OCI-LY7 (cell line): ENCODE data around the gene CCNB1. TPM values are rescaled to one million over a fixed set of nuclear protein-coding genes. Genes with fewer than 3 reads are reported as not detected.

ENCODE experiments used
- BruUV-seq: library from RNA; stranded (reverse); fragments of 400-500 nt; replicated peaks from 2 replicates; lab custom pipeline; 2021; lab: Mats Ljungman, UMichigan
- CTCF ChIA-PET: fragments of 300-600 bp; sonication (Branson Sonifier 250); formaldehyde crosslinking; loops from one replicate; lab custom pipeline; 2022; ENCODE audit warnings: antibody characterized with exemption; ENCODE audit not compliant: unreplicated experiment; lab: Charles Lee
- POLR2A ChIA-PET: fragments of 300-600 bp; sonication (Branson Sonifier 250); formaldehyde crosslinking; loops from one replicate; lab custom pipeline; 2022; ENCODE audit warnings: antibody characterized with exemption; lab: Charles Lee
- DNase-seq: peaks from one replicate; pipeline ENCODE4 v3.0.0-alpha.2; 2015; ENCODE audit warnings: low spot score
- H2AFZ ChIP-seq: fragments of 200-600 bp; sonication (generic), shearing (Covaris generic); 2 replicates; pipeline ENCODE4 v1.6.1; 2014; ENCODE audit warnings: mild to moderate bottlenecking, antibody characterized with exemption, low read length, moderate library complexity
- H3K27ac ChIP-seq: fragments of 200-600 bp; sonication (generic); 2 replicates; pipeline ENCODE4 v1.5.1; 2014; ENCODE audit warnings: mixed run types, low read depth, mild to moderate bottlenecking, moderate library complexity, low read length, inconsistent platforms; ENCODE audit not compliant: poor library complexity, severe bottlenecking
- H3K36me3 ChIP-seq: fragments of 200-600 bp; sonication (generic); 2 replicates; pipeline ENCODE4 v1.6.1; 2014; ENCODE audit warnings: mild to moderate bottlenecking, antibody characterized with exemption, low read length, moderate library complexity, mixed read lengths; ENCODE audit not compliant: insufficient read depth
- H3K4me1 ChIP-seq: fragments of 200-600 bp; sonication (generic); 2 replicates; pipeline ENCODE4 v1.5.1; 2014; ENCODE audit warnings: mild to moderate bottlenecking, low read length; ENCODE audit not compliant: insufficient read depth, poor library complexity, severe bottlenecking
- H3K4me2 ChIP-seq: fragments of 200-600 bp; sonication (generic); 2 replicates; pipeline ENCODE4 v1.6.1; 2014; ENCODE audit warnings: mild to moderate bottlenecking, low read length
- H3K4me3 ChIP-seq: fragments of 200-600 bp; sonication (generic); 2 replicates; pipeline ENCODE4 v1.5.1; 2014; ENCODE audit warnings: mild to moderate bottlenecking, low read depth, low read length; ENCODE audit not compliant: poor library complexity, severe bottlenecking
- H3K79me2 ChIP-seq: fragments of 200-600 bp; sonication (generic); 2 replicates; pipeline ENCODE4 v1.6.1; 2016; ENCODE audit warnings: low read depth, mild to moderate bottlenecking, low read length, moderate library complexity, mixed read lengths; ENCODE audit not compliant: insufficient read depth
- H3K9me2 ChIP-seq: fragments of 200-600 bp; sonication (generic); 2 replicates; pipeline ENCODE4 v1.6.1; 2016; ENCODE audit warnings: mild to moderate bottlenecking, low read length, mixed read lengths; ENCODE audit not compliant: insufficient read depth
- H3K9me3 ChIP-seq: fragments of 200-600 bp; sonication (generic); 2 replicates; pipeline ENCODE4 v1.6.1; 2014; ENCODE audit warnings: mild to moderate bottlenecking, mixed run types, low read length, mixed read lengths
- H4K20me1 ChIP-seq: fragments of 200-600 bp; sonication (generic); 2 replicates; pipeline ENCODE4 v1.6.1; 2014; ENCODE audit warnings: mild to moderate bottlenecking, antibody characterized with exemption, low read length, moderate library complexity, mixed read lengths; ENCODE audit not compliant: insufficient read depth
- EZH2phosphoT487 ChIP-seq: fragments of 200-600 bp; sonication (generic); IDR thresholded peaks from 2 replicates; pipeline ENCODE4 v1.6.1; 2018; ENCODE audit warnings: low read depth, borderline replicate concordance, mild to moderate bottlenecking, mixed run types, antibody characterized with exemption, low read length, moderate library complexity, mixed read lengths
- intact Hi-C: fragments of 100-400 bp; cut with micrococcal nuclease; formaldehyde crosslinking; loops from one replicate; pipeline ENCODE4 v1.10.0; 2022; ENCODE audit not compliant: unreplicated experiment
- total RNA-seq, 2 experiments: library from RNA; depleted of rRNA in 1 of 2; stranded (reverse); fragments of >200 nt in 1 of 2; shearing (Covaris generic) in 1 of 2; gene quantifications; 2 replicates each; pipeline ENCODE4 v1.2.3, GENCODE V29; 2014 to 2022
- TF ChIP-seq, protein P1 (sequence below): fragments of 200-600 bp; sonication (generic); conservative IDR thresholded peaks from 2 replicates; pipeline ENCODE4 v1.5.1; 2014; ENCODE audit warnings: mild to moderate bottlenecking, antibody characterized with exemption, low read length, moderate library complexity, mixed read lengths

Gene CCNB1
- total RNA-seq, 2 experiments from 2014 or later, result 206 to 274 TPM

DNA sequence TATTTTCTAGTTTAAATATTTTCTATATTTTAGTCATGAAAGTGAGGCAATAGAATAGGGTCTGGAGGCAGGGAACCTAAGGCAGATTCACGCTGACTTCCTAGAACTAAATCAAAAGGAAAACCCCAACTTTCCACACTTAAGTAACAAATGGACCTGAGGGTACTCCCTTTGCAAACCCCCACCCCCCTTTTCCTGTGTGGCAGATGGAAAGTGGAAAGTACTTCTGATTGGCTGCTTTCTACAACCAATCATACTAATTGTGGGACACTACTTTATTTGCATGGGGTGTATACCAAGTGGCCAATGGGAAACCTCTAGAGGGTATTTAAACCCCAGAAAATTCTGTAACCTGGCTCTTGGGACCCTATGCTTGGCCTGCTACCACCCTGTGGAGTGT lies 17.7 kb downstream of the CCNB1 start:
- DNase-seq, result no peak
- no peaks in the 10 kb centered on the region for H4K20me1 ChIP-seq
- H3K4me2 ChIP-seq, result no peak overlapping the region
- no peaks in the 10 kb centered on the region for H3K79me2 ChIP-seq
- intact Hi-C loops, result no loop called here
- no peak for TF ChIP-seq EZH2phosphoT487
- TF ChIP-seq, protein P1, sequence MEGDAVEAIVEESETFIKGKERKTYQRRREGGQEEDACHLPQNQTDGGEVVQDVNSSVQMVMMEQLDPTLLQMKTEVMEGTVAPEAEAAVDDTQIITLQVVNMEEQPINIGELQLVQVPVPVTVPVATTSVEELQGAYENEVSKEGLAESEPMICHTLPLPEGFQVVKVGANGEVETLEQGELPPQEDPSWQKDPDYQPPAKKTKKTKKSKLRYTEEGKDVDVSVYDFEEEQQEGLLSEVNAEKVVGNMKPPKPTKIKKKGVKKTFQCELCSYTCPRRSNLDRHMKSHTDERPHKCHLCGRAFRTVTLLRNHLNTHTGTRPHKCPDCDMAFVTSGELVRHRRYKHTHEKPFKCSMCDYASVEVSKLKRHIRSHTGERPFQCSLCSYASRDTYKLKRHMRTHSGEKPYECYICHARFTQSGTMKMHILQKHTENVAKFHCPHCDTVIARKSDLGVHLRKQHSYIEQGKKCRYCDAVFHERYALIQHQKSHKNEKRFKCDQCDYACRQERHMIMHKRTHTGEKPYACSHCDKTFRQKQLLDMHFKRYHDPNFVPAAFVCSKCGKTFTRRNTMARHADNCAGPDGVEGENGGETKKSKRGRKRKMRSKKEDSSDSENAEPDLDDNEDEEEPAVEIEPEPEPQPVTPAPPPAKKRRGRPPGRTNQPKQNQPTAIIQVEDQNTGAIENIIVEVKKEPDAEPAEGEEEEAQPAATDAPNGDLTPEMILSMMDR, result no peak
- ChIA-PET POLR2A (interaction anchor here (0.7 to 1.5 kb wide), 2 partner anchors 15 to 932 kb away, joined by 3 to 4 read pairs; no protein-coding TSS in a partner anchor), CTCF (no interaction called here)
- no peak overlapping the region for H2AFZ ChIP-seq
- H3K36me3 ChIP-seq, result no peaks in the 10 kb centered on the region
- BruUV-seq, result no TSS peak
- no peak overlapping the region for H3K4me3 ChIP-seq
- H3K9me3 ChIP-seq, result no peaks in the 10 kb centered on the region
- H3K4me1 ChIP-seq, result peaks cover 8% of the 10 kb centered on the region
- no peaks in the 10 kb centered on the region for H3K9me2 ChIP-seq
- H3K27ac ChIP-seq, result no peak overlapping the region

- CTCF ChIA-PET, result no interaction called here
- Histone ChIP-seq H3K9me2 (no peaks in the 10 kb centered on the region), H3K4me1 (peaks cover 15% of the 10 kb centered on the region), H3K4me3 (no peak overlapping the region), H3K79me2 (peaks cover 15% of the 10 kb centered on the region), H2AFZ (no peak overlapping the region), H3K4me2 (no peak overlapping the region), H3K9me3 (no peaks in the 10 kb centered on the region), H3K27ac (no peak overlapping the region), H4K20me1 (no peaks in the 10 kb centered on the region), H3K36me3 (peaks cover 11% of the 10 kb centered on the region; the same call in 1 of the 2 replicates)
- TF ChIP-seq, protein P1, result no peak
- no peak for TF ChIP-seq EZH2phosphoT487
- BruUV-seq, result no TSS peak
- DNase-seq, result no peak
- POLR2A ChIA-PET, result no interaction called here
- intact Hi-C loops, result no loop called here
Observed at GRCh38 chr5:69187342-69187741, 20.4 kb downstream of the CCNB1 start.

- Histone ChIP-seq H3K36me3 (peaks cover 23% of the 10 kb centered on the region), H3K27ac (no peak overlapping the region), H2AFZ (peak overlapping the region; percentile 83; the same call in 1 of the 2 replicates), H3K4me2 (peak overlapping the region; percentile 98), H4K20me1 (no peaks in the 10 kb centered on the region), H3K4me3 (peak overlapping the region; percentile 88), H3K79me2 (peaks cover 15% of the 10 kb centered on the region), H3K9me3 (no peaks in the 10 kb centered on the region), H3K9me2 (no peaks in the 10 kb centered on the region), H3K4me1 (peaks cover 15% of the 10 kb centered on the region)
- TF ChIP-seq, protein P1, result no peak
- no peak for TF ChIP-seq EZH2phosphoT487
- intact Hi-C loops, result loop anchor here (1.0 kb wide), 1 partner anchor 21 kb away; the partner anchor contains the start of gene CCNB1
- CTCF ChIA-PET, result interaction anchor here (0.6 kb wide), 1 partner anchor 21 kb away, joined by 3 read pairs; no protein-coding TSS in a partner anchor
- DNase-seq, result no peak
- POLR2A ChIA-PET, result interaction anchor here (0.6 to 3.4 kb wide), 3 partner anchors 20 to 1972 kb away, joined by 3 to 35 read pairs (median 3); partner anchors contain the start of gene CCNB1
- TSS peak; percentile 96 for BruUV-seq
Observed at GRCh38 chr5:69188811-69189161, 21.8 kb downstream of the CCNB1 start.
